HS-27A (cell line): ENCODE data around the gene KCP.

ENCODE experiments used
- DNase-seq: peaks from one replicate; pipeline ENCODE4 v3.0.0-alpha.2; 2012; ENCODE audit warnings: low read depth, missing footprints

The KCP gene

GRCh38 chr7:128858380-128859231, 51.9 kb downstream of the KCP start:
- DNase-seq, result no peak

- DNase-seq, result no peak
Measured at GRCh38 chr7:128856001-128856718, 54.3 kb downstream of the KCP start.

- no peak for DNase-seq
Measured at GRCh38 chr7:128855559-128855958, 55.0 kb downstream of the KCP start.

- DNase-seq, result no peak
Measured at GRCh38 chr7:128854396-128854795, 56.1 kb downstream of the KCP start.

- DNase-seq, result no peak
Measured at GRCh38 chr7:128853799-128854198, 56.7 kb downstream of the KCP start.

- no peak for DNase-seq
Measured at GRCh38 chr7:128852537-128853254, 57.8 kb downstream of the KCP start.

- no peak for DNase-seq
Measured at GRCh38 chr7:128849804-128850490, 60.6 kb downstream of the KCP start.

- DNase-seq, result no peak
Measured at GRCh38 chr7:128849156-128849515, 61.4 kb downstream of the KCP start.

- no peak for DNase-seq
Measured at GRCh38 chr7:128848289-128849155, 62.0 kb downstream of the KCP start.

GRCh38 chr7:128847721-128848211, 62.7 kb downstream of the KCP start:
- no peak for DNase-seq

- no peak for DNase-seq
Measured at GRCh38 chr7:128846781-128847444, 63.6 kb downstream of the KCP start.

- no peak for DNase-seq
Measured at GRCh38 chr7:128845987-128846386, 64.5 kb downstream of the KCP start.

- DNase-seq, result no peak
Measured at GRCh38 chr7:128845475-128845874, 65.0 kb downstream of the KCP start.

- DNase-seq, result no peak
Measured at GRCh38 chr7:128844777-128845311, 65.7 kb downstream of the KCP start.

- DNase-seq, result no peak
Measured at GRCh38 chr7:128843938-128844621, 66.4 kb downstream of the KCP start.

- DNase-seq, result no peak
Measured at GRCh38 chr7:128842674-128843641, 67.6 kb downstream of the KCP start.

GRCh38 chr7:128841921-128842673, 68.4 kb downstream of the KCP start:
- no peak for DNase-seq
